H9 (cell line): Measurements from ENCODE around the gene LRRC31. TPM values are rescaled to one million over a fixed set of nuclear protein-coding genes. Genes with fewer than 3 reads are reported as not detected.

Source experiments
- DNase-seq: peaks from one replicate; pipeline ENCODE4 v3.0.0-alpha.2; 2017
- H2AFZ ChIP-seq: one replicate; pipeline ENCODE4 v1.6.1; 2013; ENCODE audit warnings: mild to moderate bottlenecking, low read length, control low read depth, moderate library complexity
- H2AK5ac ChIP-seq: 2 replicates; pipeline ENCODE4 v1.6.1; 2013; ENCODE audit warnings: low read length, control low read depth, mixed read lengths; ENCODE audit not compliant: insufficient read length
- H2BK120ac ChIP-seq: one replicate; pipeline ENCODE4 v1.6.1; 2013; ENCODE audit warnings: low read depth, mild to moderate bottlenecking, low read length, control low read depth, inconsistent platforms; ENCODE audit not compliant: poor library complexity, severe bottlenecking
- H2BK12ac ChIP-seq: 2 replicates; pipeline ENCODE4 v1.6.1; 2013; ENCODE audit warnings: low read length, control low read depth, mixed read lengths, low read depth; ENCODE audit not compliant: insufficient read length
- H2BK15ac ChIP-seq: 2 replicates; pipeline ENCODE4 v1.6.1; 2013; ENCODE audit warnings: low read depth, low read length, control low read depth
- H2BK20ac ChIP-seq: one replicate; pipeline ENCODE4 v1.6.1; 2013; ENCODE audit warnings: low read depth, mild to moderate bottlenecking, low read length, control low read depth, inconsistent platforms; ENCODE audit not compliant: poor library complexity, severe bottlenecking
- H2BK5ac ChIP-seq: 2 replicates; pipeline ENCODE4 v1.6.1; 2013; ENCODE audit warnings: low read length, control low read depth, mixed read lengths; ENCODE audit not compliant: insufficient read length
- H3K14ac ChIP-seq: 2 replicates; pipeline ENCODE4 v1.6.1; 2013; ENCODE audit warnings: low read length, control low read depth; ENCODE audit not compliant: insufficient read depth
- H3K18ac ChIP-seq: 2 replicates; pipeline ENCODE4 v1.6.1; 2013; ENCODE audit warnings: low read depth, mild to moderate bottlenecking, mixed read lengths, low read length, control low read depth; ENCODE audit not compliant: insufficient read length
- H3K23ac ChIP-seq: 2 replicates; pipeline ENCODE4 v1.6.1; 2013; ENCODE audit warnings: low read length, control low read depth, mixed read lengths, low read depth; ENCODE audit not compliant: insufficient read length
- H3K23me2 ChIP-seq: 2 replicates; pipeline ENCODE4 v1.6.1; 2013; ENCODE audit warnings: low read depth, mild to moderate bottlenecking, mixed read lengths, low read length, control low read depth; ENCODE audit not compliant: insufficient read length, poor library complexity, severe bottlenecking
- H3K27ac ChIP-seq: 2 replicates; pipeline ENCODE4 v1.5.1; 2013; ENCODE audit warnings: low read length, control low read depth, mixed read lengths, low read depth; ENCODE audit not compliant: insufficient read length
- H3K27me3 ChIP-seq: 2 replicates; pipeline ENCODE4 v1.6.1; 2013; ENCODE audit warnings: low read length, control low read depth, inconsistent platforms; ENCODE audit not compliant: insufficient read depth
- H3K4ac ChIP-seq: 2 replicates; pipeline ENCODE4 v1.6.1; 2013; ENCODE audit warnings: low read depth, mild to moderate bottlenecking, control low read depth, inconsistent platforms, low read length, moderate library complexity
- H3K4me1 ChIP-seq: 2 replicates; pipeline ENCODE4 v1.6.1; 2013; ENCODE audit warnings: low read length, control low read depth, inconsistent platforms; ENCODE audit not compliant: insufficient read depth
- H3K4me2 ChIP-seq: 2 replicates; pipeline ENCODE4 v1.6.1; 2013; ENCODE audit warnings: low read length, control low read depth, mixed read lengths; ENCODE audit not compliant: insufficient read length, insufficient read depth
- H3K56ac ChIP-seq: 2 replicates; pipeline ENCODE4 v1.6.1; 2013; ENCODE audit warnings: low read depth, mild to moderate bottlenecking, mixed read lengths, low read length, control low read depth; ENCODE audit not compliant: insufficient read length
- H3K79me1 ChIP-seq: 2 replicates; pipeline ENCODE4 v1.6.1; 2013; ENCODE audit warnings: low read depth, mild to moderate bottlenecking, moderate library complexity, low read length, control low read depth, inconsistent platforms; ENCODE audit not compliant: insufficient read depth, poor library complexity, severe bottlenecking
- H3K79me2 ChIP-seq: 2 replicates; pipeline ENCODE4 v1.6.1; 2013; ENCODE audit warnings: low read length, control low read depth, inconsistent platforms; ENCODE audit not compliant: insufficient read depth
- H3K9ac ChIP-seq: 2 replicates; pipeline ENCODE4 v1.6.1; 2013; ENCODE audit warnings: low read length, control low read depth, mixed read lengths; ENCODE audit not compliant: insufficient read length; ENCODE audit errors: extremely low read depth
- H3K9me3 ChIP-seq: one replicate; pipeline ENCODE4 v1.6.1; 2013; ENCODE audit warnings: low read depth, low read length, inconsistent platforms; ENCODE audit not compliant: control insufficient read depth
- H3T11ph ChIP-seq: one replicate; pipeline ENCODE4 v1.6.1; 2013; ENCODE audit warnings: mild to moderate bottlenecking, low read length, control low read depth, inconsistent platforms
- H4K20me1 ChIP-seq: one replicate; pipeline ENCODE4 v1.6.1; 2013; ENCODE audit not compliant: control insufficient read depth, insufficient read length, insufficient read depth
- H4K5ac ChIP-seq: 2 replicates; pipeline ENCODE4 v1.6.1; 2013; ENCODE audit warnings: low read depth, mild to moderate bottlenecking, mixed read lengths, low read length, control low read depth; ENCODE audit not compliant: insufficient read length
- H4K8ac ChIP-seq: replicated peaks from 2 replicates; pipeline ENCODE4 v1.6.1; 2013; ENCODE audit warnings: low read length, control low read depth, mixed read lengths, low read depth; ENCODE audit not compliant: insufficient read length
- H4K91ac ChIP-seq: 2 replicates; pipeline ENCODE4 v1.6.1; 2013; ENCODE audit warnings: low read depth, mild to moderate bottlenecking, moderate library complexity, mixed read lengths, low read length, control low read depth; ENCODE audit not compliant: insufficient read length
- H3K27ac Mint-ChIP-seq, 3 experiments: 2 replicates in 2 of 3; 3 replicates in 1 of 3; pipeline ENCODE4 v1.8.0; 2020 to 2021; ENCODE audit warnings: mixed read lengths in 3 of 3, mild to moderate bottlenecking in 1 of 3, moderate library complexity in 1 of 3
- H3K27me3 Mint-ChIP-seq: 2 replicates; pipeline ENCODE4 v1.8.0; 2021; ENCODE audit warnings: low read depth, mild to moderate bottlenecking, moderate library complexity, mixed read lengths
- H3K36me3 Mint-ChIP-seq, 3 experiments: 2 replicates in 2 of 3; 3 replicates in 1 of 3; pipeline ENCODE4 v1.8.0; 2020 to 2021; ENCODE audit warnings: low read depth in 3 of 3, mixed read lengths in 3 of 3; ENCODE audit not compliant: insufficient read depth in 1 of 3
- H3K4me1 Mint-ChIP-seq, 2 experiments: 2 replicates each; pipeline ENCODE4 v1.8.0; 2020; ENCODE audit warnings: mixed read lengths in 2 of 2
- H3K4me3 Mint-ChIP-seq, 2 experiments: 2 replicates in 1 of 2; 3 replicates in 1 of 2; pipeline ENCODE4 v1.8.0; 2020 to 2021; ENCODE audit warnings: mild to moderate bottlenecking in 2 of 2, mixed read lengths in 2 of 2, moderate library complexity in 1 of 2
- H3K9me3 Mint-ChIP-seq, 2 experiments: 2 replicates in 1 of 2; 3 replicates in 1 of 2; pipeline ENCODE4 v1.8.0; 2020; ENCODE audit warnings: mild to moderate bottlenecking in 2 of 2, mixed read lengths in 2 of 2, moderate library complexity in 1 of 2
- CTCF ChIP-seq: fragments of 200-600 bp; sonication (generic); conservative IDR thresholded peaks from 3 replicates; pipeline ENCODE4 v1.8.0; 2021; ENCODE audit warnings: antibody characterized with exemption, mild to moderate bottlenecking
- WGBS: extraction: QIAGEN DNeasy Blood & Tissue Kit; methylation state at CpG from one replicate; pipeline ENCODE4 v1.1.7; 2013; ENCODE audit warnings: missing lambda C conversion rate, low lambda C conversion rate, mixed read lengths; ENCODE audit not compliant: insufficient read length; ENCODE audit errors: extremely low coverage; 5-methylcytosine and 5-hydroxymethylcytosine counted together
- total RNA-seq: library from RNA; stranded (reverse); gene quantifications from 2 replicates; pipeline ENCODE4 v1.2.1, GENCODE V29; 2021

LRRC31 gene
- total RNA-seq, 1 experiment from 2014 or later = not detected

GRCh38 chr3:169871129-169871886, 1.6 kb upstream of the LRRC31 start:
- TF ChIP-seq CTCF = no peak
- H2BK15ac ChIP-seq = no peak overlapping the region
- DNase-seq = no peak
- no peak overlapping the region for H2AK5ac ChIP-seq
- H4K91ac ChIP-seq = no peak overlapping the region
- no peaks in the 10 kb centered on the region for H4K20me1 ChIP-seq
- WGBS = no CpG with 5 or more reads among the region's 2 CpGs
- H3K18ac ChIP-seq = no peak overlapping the region
- Mint-ChIP-seq H3K4me3 (no peak overlapping the region), H3K9me3 (peaks cover 0 to 3% of the 10 kb centered on the region in 2 experiments; a peak in 3 of 5 replicates), H3K27me3 (no peaks in the 10 kb centered on the region), H3K4me1 (peaks cover 9 to 10% of the 10 kb centered on the region in 2 experiments), H3K36me3 (peaks cover 0 to 4% (median 0%) of the 10 kb centered on the region in 3 experiments; a peak in 1 of 7 replicates), H3K27ac (no peak overlapping the region)
- no peak overlapping the region for H3K4ac ChIP-seq
- no peaks in the 10 kb centered on the region for H3K79me1 ChIP-seq
- H3K4me1 ChIP-seq = no peaks in the 10 kb centered on the region; the same call in 1 of the 2 replicates
- no peak overlapping the region for H2BK12ac ChIP-seq
- no peaks in the 10 kb centered on the region for H3K9me3 ChIP-seq
- H3K56ac ChIP-seq = no peak overlapping the region
- no peaks in the 10 kb centered on the region for H3K23me2 ChIP-seq
- no peak overlapping the region for H3K23ac ChIP-seq
- no peak overlapping the region for H2AFZ ChIP-seq
- no peak overlapping the region for H2BK5ac ChIP-seq
- H2BK120ac ChIP-seq = no peak overlapping the region
- H4K5ac ChIP-seq = no peak overlapping the region
- no peak overlapping the region for H2BK20ac ChIP-seq
- H3K27me3 ChIP-seq = no peaks in the 10 kb centered on the region
- H3K27ac ChIP-seq = no peak overlapping the region
- no peaks in the 10 kb centered on the region for H3K79me2 ChIP-seq
- no peak overlapping the region for H4K8ac ChIP-seq
- no peak overlapping the region for H3K4me2 ChIP-seq
- H3K9ac ChIP-seq = no peak overlapping the region
- no peak overlapping the region for H3T11ph ChIP-seq
- H3K14ac ChIP-seq = no peak overlapping the region
